GM19328 (cell line): ENCODE data around the gene NEUROG3.
"Not testable (repeated sequence)": the region's sequence is repeated elsewhere in the genome, so short reads cannot be mapped to it uniquely, and the experiment has no call there.

ENCODE experiments used
- ATAC-seq: cut with Tn5 transposase; IDR thresholded peaks from one replicate; pipeline ENCODE4 v1.9.1; 2021; ENCODE audit warnings: mild to moderate bottlenecking, moderate library complexity; ENCODE audit not compliant: unreplicated experiment

Gene NEUROG3

GRCh38 chr10:69572159-69573055, 815 bp downstream of the NEUROG3 start:
- ATAC-seq, result no peak

GRCh38 chr10:69571618-69572158, 1.5 kb downstream of the NEUROG3 start:
- ATAC-seq, result no peak

GRCh38 chr10:69570050-69570816, 3.0 kb downstream of the NEUROG3 start:
- ATAC-seq, result no peak

GRCh38 chr10:69569396-69569934, 3.8 kb downstream of the NEUROG3 start:
- no peak for ATAC-seq

GRCh38 chr10:69568472-69569395, 4.5 kb downstream of the NEUROG3 start:
- ATAC-seq, result no peak

- no peak for ATAC-seq
Measured at GRCh38 chr10:69567920-69568319, 5.3 kb downstream of the NEUROG3 start.

- no peak for ATAC-seq
Measured at GRCh38 chr10:69562731-69563254, 10.4 kb downstream of the NEUROG3 start.

GRCh38 chr10:69559525-69559924, 13.7 kb downstream of the NEUROG3 start:
- no peak for ATAC-seq

- no peak for ATAC-seq
Measured at GRCh38 chr10:69558559-69558958, 14.7 kb downstream of the NEUROG3 start.

- no peak for ATAC-seq
Measured at GRCh38 chr10:69554611-69555010, 18.6 kb downstream of the NEUROG3 start.

GRCh38 chr10:69553328-69553727, 19.9 kb downstream of the NEUROG3 start:
- ATAC-seq, result no peak

- ATAC-seq, result no peak
Measured at GRCh38 chr10:69552268-69552667, 21.0 kb downstream of the NEUROG3 start.

- ATAC-seq, result no peak
Measured at GRCh38 chr10:69549959-69550358, 23.3 kb downstream of the NEUROG3 start.

GRCh38 chr10:69541463-69541862, 31.8 kb downstream of the NEUROG3 start:
- no peak for ATAC-seq

- no peak for ATAC-seq
Measured at GRCh38 chr10:69538461-69538860, 34.8 kb downstream of the NEUROG3 start.

GRCh38 chr10:69537449-69537848, 35.8 kb downstream of the NEUROG3 start:
- no peak for ATAC-seq

- ATAC-seq, result not testable (repeated sequence)
Measured at GRCh38 chr10:69536521-69536920, 36.7 kb downstream of the NEUROG3 start.

- ATAC-seq, result no peak
Measured at GRCh38 chr10:69533658-69534057, 39.6 kb downstream of the NEUROG3 start.

GRCh38 chr10:69527961-69528360, 45.3 kb downstream of the NEUROG3 start:
- no peak for ATAC-seq
